ENCODE data around the gene TNPO1. TPM values are rescaled to one million over a fixed set of nuclear protein-coding genes. Genes with fewer than 3 reads are reported as not detected.

Gene TNPO1
- total and polyA plus RNA-seq, 2 of the 8 experiments (the other 6 are each of a cell fraction or from before 2014, with no cell fraction given): 38.5 to 211 TPM

- Histone ChIP-seq H3K9ac (replicated peaks in 1 of 4; ENCODE audit: extremely low read depth in 1 of 4, low read depth in 3 of 4, low read length in 3 of 4) (no peak overlapping the region), H3K4me3 (ENCODE audit: extremely low read depth in 1 of 4, insufficient read depth in 2 of 4, low read depth in 3 of 4, low read length in 4 of 4) (no peak overlapping the region), H3K36me3 (ENCODE audit: control insufficient read depth in 2 of 4, insufficient read depth in 4 of 4, low read length in 3 of 4) (peaks cover 10 to 79% (median 53%) of the 10 kb centered on the region in 4 experiments), H4K91ac (replicated peaks; ENCODE audit: insufficient read length, low read length) (no peak overlapping the region), H2BK5ac (ENCODE audit: low read depth, low read length) (no peak overlapping the region), H2AK5ac (ENCODE audit: low read depth, low read length) (no peak overlapping the region), H3K14ac (ENCODE audit: insufficient read length) (no peak overlapping the region), H3K4me2 (ENCODE audit: insufficient read depth in 1 of 2, low read depth in 2 of 2, low read length in 2 of 2) (no peak overlapping the region), H4K5ac (ENCODE audit: insufficient read length, low read depth, low read length) (no peak overlapping the region), H3K56ac (replicated peaks; ENCODE audit: insufficient read length, low read depth, low read length) (no peak overlapping the region), H3K9me3 (ENCODE audit: insufficient read depth in 2 of 2, low read depth in 1 of 2, low read length in 1 of 2) (no peaks in the 10 kb centered on the region), H3K23ac (ENCODE audit: insufficient read length) (no peak overlapping the region), H3K27ac (ENCODE audit: low read depth, low read length) (no peak overlapping the region), H2BK120ac (replicated peaks; ENCODE audit: low read depth, low read length) (no peak overlapping the region), H3K4me1 (replicated peaks in 1 of 4; ENCODE audit: control insufficient read depth in 3 of 4, insufficient read depth in 4 of 4, low read length in 3 of 4) (no peaks in the 10 kb centered on the region), H4K8ac (ENCODE audit: extremely low read depth, insufficient read depth, low read length) (no peak overlapping the region), H2BK12ac (ENCODE audit: low read depth, low read length) (no peak overlapping the region), H3K27me3 (replicated peaks in 1 of 4; ENCODE audit: control insufficient read depth in 3 of 4, extremely low read depth in 1 of 4, insufficient read depth in 3 of 4, low read length in 3 of 4) (no peaks in the 10 kb centered on the region), H3K23me2 (ENCODE audit: low read depth, low read length) (no peaks in the 10 kb centered on the region), H2BK20ac (ENCODE audit: low read length) (no peak overlapping the region), H3K4ac (replicated peaks; ENCODE audit: insufficient read length, low read depth, low read length) (no peak overlapping the region), H3K79me1 (ENCODE audit: low read depth, low read length) (no peaks in the 10 kb centered on the region; the same call in 1 of the 2 replicates), H3K18ac (ENCODE audit: extremely low read depth, low read length) (no peak overlapping the region), H3K79me2 (ENCODE audit: control insufficient read depth in 1 of 2, insufficient read depth in 2 of 2, low read length in 2 of 2) (peaks cover 0 to 23% of the 10 kb centered on the region in 2 experiments; a peak in 2 of 4 replicates), H2BK15ac (ENCODE audit: low read length) (no peak overlapping the region), H4K20me1 (replicated peaks in 1 of 2; ENCODE audit: control insufficient read depth in 1 of 2, insufficient read depth in 2 of 2, low read length in 2 of 2) (peaks cover 0 to 4% of the 10 kb centered on the region in 2 experiments), H2AFZ (ENCODE audit: low read length) (no peak overlapping the region)
- FAIRE-seq: no peak
- POLR2A ChIA-PET (ENCODE audit: partially characterized antibody): interaction anchor here (0.6 kb wide), 2 partner anchors 114 to 174 kb away, joined by 3 read pairs; no protein-coding TSS in a partner anchor
- CTCF ChIA-PET (ENCODE audit: partially characterized antibody): no interaction called here
- no peak for DNase-seq (ENCODE audit: low read depth in 1 of 2, low spot score in 2 of 2)
- no peak for TF ChIP-seq BACH1 (IDR thresholded peaks at IDR 0.05; ENCODE audit: low read length)
- TF ChIP-seq RNF2 (IDR thresholded peaks at IDR 0.05; ENCODE audit: borderline replicate concordance, low read depth, low read length, missing control alignments, poor library complexity, severe bottlenecking): no peak
- TF ChIP-seq TAF7 (optimal IDR thresholded peaks at IDR 0.05; ENCODE audit: borderline replicate concordance, low read depth, low read length): no peak
- TF ChIP-seq CHD2 (IDR thresholded peaks at IDR 0.05; ENCODE audit: low read length): no peak
- TF ChIP-seq TCF12 (IDR thresholded peaks at IDR 0.05; ENCODE audit: low read depth, low read length): no peak
- TF ChIP-seq RBBP5 (IDR thresholded peaks at IDR 0.05; ENCODE audit: borderline replicate concordance, low read depth, low read length): no peak
- no peak for TF ChIP-seq SP2 (IDR thresholded peaks at IDR 0.05; ENCODE audit: low read length)
- TF ChIP-seq, protein P1, sequence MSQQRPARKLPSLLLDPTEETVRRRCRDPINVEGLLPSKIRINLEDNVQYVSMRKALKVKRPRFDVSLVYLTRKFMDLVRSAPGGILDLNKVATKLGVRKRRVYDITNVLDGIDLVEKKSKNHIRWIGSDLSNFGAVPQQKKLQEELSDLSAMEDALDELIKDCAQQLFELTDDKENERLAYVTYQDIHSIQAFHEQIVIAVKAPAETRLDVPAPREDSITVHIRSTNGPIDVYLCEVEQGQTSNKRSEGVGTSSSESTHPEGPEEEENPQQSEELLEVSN (IDR thresholded peaks at IDR 0.05): no peak
- TF ChIP-seq EP300 (IDR thresholded peaks at IDR 0.05; ENCODE audit: borderline replicate concordance in 1 of 2, low read depth in 2 of 2, low read length in 2 of 2): no peak
- TF ChIP-seq YY1 (IDR thresholded peaks at IDR 0.05; ENCODE audit: low read depth, low read length): no peak
- no peak for TF ChIP-seq TEAD4 (IDR thresholded peaks at IDR 0.05; ENCODE audit: low read depth, low read length)
- no peak for TF ChIP-seq RAD21 (IDR thresholded peaks at IDR 0.05 in 1 of 2, conservative IDR thresholded peaks at IDR 0.05 in 1 of 2; ENCODE audit: low read depth in 2 of 2, low read length in 2 of 2)
- WGBS, 2 experiments (ENCODE audit: extremely low coverage in 1 of 2, insufficient coverage in 1 of 2, insufficient read length in 1 of 2, insufficient replicate concordance in 2 of 2, low coverage in 1 of 2, low lambda C conversion rate in 2 of 2, missing lambda C conversion rate in 1 of 2): 88% methylated on average over 3 of the region's 3 CpGs; no CpG with 5 or more reads in 1 of the 2 experiments
Observed at GRCh38 chr5:72883850-72884249, 67.4 kb downstream of the TNPO1 start.

Data from H1 (cell line).